Type B pancreatic cell (in vitro differentiated cells): ENCODE measurements around the gene UNC119. TPM values are rescaled to one million over a fixed set of nuclear protein-coding genes. Genes with fewer than 3 reads are reported as not detected.

ENCODE experiments used
- DNase-seq: peaks from one replicate; pipeline ENCODE4 v3.0.0; 2021; ENCODE audit warnings: mixed read lengths; ENCODE audit not compliant: unreplicated experiment; ENCODE audit errors: extremely low spot score
- H3K27ac Mint-ChIP-seq: 2 replicates; pipeline ENCODE4 v1.8.0; 2021; ENCODE audit warnings: mild to moderate bottlenecking, mixed read lengths
- H3K27me3 Mint-ChIP-seq: 2 replicates; pipeline ENCODE4 v1.8.0; 2021; ENCODE audit warnings: mixed read lengths
- H3K36me3 Mint-ChIP-seq: 2 replicates; pipeline ENCODE4 v1.8.0; 2021; ENCODE audit warnings: mixed read lengths
- H3K4me1 Mint-ChIP-seq: one replicate; pipeline ENCODE4 v1.8.0; 2021; ENCODE audit warnings: mixed read lengths; ENCODE audit not compliant: unreplicated experiment
- H3K4me3 Mint-ChIP-seq: 2 replicates; pipeline ENCODE4 v1.8.0; 2021; ENCODE audit warnings: mild to moderate bottlenecking, mixed read lengths
- H3K9me3 Mint-ChIP-seq: 2 replicates; pipeline ENCODE4 v1.8.0; 2021; ENCODE audit warnings: mixed read lengths
- CTCF ChIP-seq: fragments of 200-600 bp; sonication (generic); conservative IDR thresholded peaks from 2 replicates; pipeline ENCODE4 v1.5.0; 2021; ENCODE audit warnings: antibody characterized with exemption, mild to moderate bottlenecking
- total RNA-seq: library from RNA; stranded (reverse); gene quantifications from 2 replicates; pipeline ENCODE4 v1.2.1, GENCODE V29; 2021; ENCODE audit warnings: low replicate concordance

The UNC119 gene
- total RNA-seq, 1 donor from 2014 or later = 52.2 TPM

DNA sequence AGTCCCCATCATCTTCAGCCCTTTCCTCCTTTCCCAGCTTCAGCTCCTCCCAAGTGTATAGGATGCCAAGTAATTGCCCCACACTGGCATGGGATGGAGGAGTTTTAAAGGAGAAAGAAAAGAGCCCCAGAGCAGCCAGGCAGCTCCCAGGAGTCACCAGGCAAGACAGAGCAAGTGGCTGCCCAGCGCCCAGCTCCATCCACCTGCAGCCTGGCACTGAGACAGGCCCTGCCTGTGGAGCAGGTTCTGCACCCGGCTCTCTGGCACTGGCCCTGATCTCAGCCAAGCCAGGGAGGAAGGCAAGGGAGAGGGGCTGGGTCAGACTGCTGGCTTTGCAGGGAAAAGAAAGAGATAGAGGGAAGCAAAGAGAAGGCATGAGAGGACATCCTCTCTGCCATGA is 24.6 kb downstream of the UNC119 start:
- DNase-seq = no peak
- TF ChIP-seq CTCF = no peak
- Mint-ChIP-seq H3K4me3 (no peak overlapping the region), H3K36me3 (no peaks in the 10 kb centered on the region), H3K27ac (peak overlapping the region; percentile 49), H3K9me3 (no peaks in the 10 kb centered on the region), H3K27me3 (no peaks in the 10 kb centered on the region), H3K4me1 (peaks cover 31% of the 10 kb centered on the region)

DNA sequence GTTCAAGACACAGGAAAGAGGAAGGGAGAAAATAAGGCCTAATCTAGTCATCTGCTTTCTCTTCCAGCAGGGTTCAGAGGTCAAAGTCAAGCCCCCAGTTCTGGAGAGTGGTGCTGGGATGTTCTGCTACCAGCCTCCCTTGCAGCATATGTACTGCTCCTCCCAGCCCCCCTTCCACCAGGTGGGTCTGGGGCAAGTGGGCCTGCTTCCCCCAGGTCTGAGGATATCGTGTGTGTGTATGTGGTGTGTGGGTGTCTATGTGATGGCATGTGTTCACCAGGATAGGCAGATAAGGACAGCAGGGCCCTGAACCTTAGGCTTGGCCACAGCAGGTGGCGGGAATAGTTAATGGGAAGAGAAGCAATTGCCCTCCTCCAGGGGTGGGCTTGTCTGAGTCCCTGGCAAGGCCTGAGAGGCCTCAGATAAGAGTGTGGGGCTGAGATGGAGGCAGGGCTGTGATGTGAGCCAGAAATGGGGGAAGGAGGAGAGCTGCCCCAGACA is 25.2 kb downstream of the UNC119 start:
- TF ChIP-seq CTCF = no peak
- H3K36me3 Mint-ChIP-seq = no peaks in the 10 kb centered on the region
- no peaks in the 10 kb centered on the region for H3K27me3 Mint-ChIP-seq
- H3K4me1 Mint-ChIP-seq = peaks cover 33% of the 10 kb centered on the region
- peak overlapping the region; percentile 49 for H3K27ac Mint-ChIP-seq
- no peak overlapping the region for H3K4me3 Mint-ChIP-seq
- DNase-seq = no peak
- no peaks in the 10 kb centered on the region for H3K9me3 Mint-ChIP-seq

DNA sequence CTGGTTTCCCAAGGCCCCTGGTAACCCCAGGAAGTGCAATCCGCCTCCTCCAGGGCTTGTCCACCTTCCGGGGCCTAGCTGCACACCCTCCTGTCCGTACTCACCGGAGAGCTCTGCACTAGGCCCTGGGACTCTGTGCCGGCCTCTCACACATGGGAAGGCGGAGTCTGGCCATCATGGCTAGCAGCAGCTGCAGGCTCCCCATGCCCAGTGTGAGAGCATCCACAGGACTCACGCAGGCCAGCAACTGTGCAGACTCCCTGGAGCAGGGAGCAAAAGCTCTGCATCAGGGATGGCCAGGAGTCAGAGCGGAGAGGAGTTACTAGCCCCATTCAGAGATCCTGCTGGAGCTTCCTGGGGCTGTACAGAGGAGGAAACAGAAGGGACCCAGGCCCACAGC is 26.0 kb downstream of the UNC119 start:
- no peaks in the 10 kb centered on the region for H3K27me3 Mint-ChIP-seq
- DNase-seq = no peak
- H3K4me1 Mint-ChIP-seq = peaks cover 33% of the 10 kb centered on the region
- no peaks in the 10 kb centered on the region for H3K36me3 Mint-ChIP-seq
- H3K27ac Mint-ChIP-seq = no peak overlapping the region
- H3K9me3 Mint-ChIP-seq = no peaks in the 10 kb centered on the region
- no peak overlapping the region for H3K4me3 Mint-ChIP-seq
- TF ChIP-seq CTCF = no peak

DNA sequence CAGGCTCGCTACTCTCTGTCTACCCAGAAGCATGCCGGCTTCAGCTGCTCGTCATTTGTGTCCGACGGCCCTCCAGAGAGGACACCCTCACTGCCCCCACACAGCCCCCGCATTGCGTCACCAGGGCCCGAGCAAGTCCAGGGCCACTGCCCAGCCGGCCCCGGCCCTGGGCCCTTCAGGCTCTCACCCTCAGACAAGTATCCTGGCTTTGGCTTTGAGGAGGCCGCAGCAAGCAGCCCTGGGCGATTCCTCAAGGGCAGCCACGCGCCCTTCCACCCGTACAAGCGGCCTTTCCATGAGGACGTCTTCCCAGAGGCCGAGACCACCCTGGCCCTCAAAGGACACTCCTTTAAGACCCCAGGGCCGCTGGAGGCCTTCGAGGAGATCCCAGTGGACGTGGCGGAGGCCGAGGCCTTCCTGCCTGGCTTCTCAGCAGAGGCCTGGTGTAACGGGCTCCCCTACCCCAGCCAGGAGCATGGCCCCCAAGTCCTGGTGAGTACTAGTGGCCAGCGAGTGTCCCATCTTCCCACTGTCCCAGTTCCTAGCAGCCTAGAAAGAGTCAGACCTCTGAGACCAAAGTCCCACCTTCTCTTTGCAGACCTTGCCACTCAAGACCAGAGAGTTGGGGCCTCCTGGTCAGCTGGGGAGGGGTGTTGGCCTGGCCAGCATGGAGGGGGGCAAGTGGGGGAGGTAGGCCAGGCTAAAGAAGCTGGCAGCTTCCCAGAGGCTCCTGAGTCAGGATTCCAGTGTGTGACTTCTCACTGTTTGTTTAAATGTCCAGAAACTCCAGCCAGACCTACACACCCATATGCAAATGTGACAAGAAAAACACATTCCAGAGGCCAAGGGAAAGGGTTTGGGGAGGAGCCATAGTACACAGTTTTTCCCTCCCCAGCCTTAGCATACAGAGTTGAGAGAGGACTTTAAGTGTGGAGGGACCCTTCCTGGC is 27.7 kb downstream of the UNC119 start:
- no peaks in the 10 kb centered on the region for H3K27me3 Mint-ChIP-seq
- no peaks in the 10 kb centered on the region for H3K36me3 Mint-ChIP-seq
- peak overlapping the region; percentile 81 for H3K27ac Mint-ChIP-seq
- no peak for TF ChIP-seq CTCF
- no peak for DNase-seq
- no peaks in the 10 kb centered on the region for H3K9me3 Mint-ChIP-seq
- H3K4me1 Mint-ChIP-seq = peaks cover 33% of the 10 kb centered on the region
- peak overlapping the region; percentile 25 for H3K4me3 Mint-ChIP-seq

GRCh38 chr17:28523876-28524275 is 28.5 kb downstream of the UNC119 start:
- Mint-ChIP-seq H3K9me3 (no peaks in the 10 kb centered on the region), H3K4me1 (peaks cover 30% of the 10 kb centered on the region), H3K36me3 (no peaks in the 10 kb centered on the region), H3K4me3 (no peak overlapping the region), H3K27me3 (no peaks in the 10 kb centered on the region), H3K27ac (no peak overlapping the region)
- TF ChIP-seq CTCF = no peak
- no peak for DNase-seq
